A549 (cell line): Measurements from ENCODE around the gene PROCA1. TPM values are rescaled to one million over a fixed set of nuclear protein-coding genes. Genes with fewer than 3 reads are reported as not detected.

Experiments used
- ATAC-seq, 2 experiments: fragments of 200-7000 bp in 1 of 2; fragments of >200 bp in 1 of 2; cut with Nextera tagmentation in 1 of 2; cut with Tn5 transposase in 1 of 2; 3 replicates each; pipeline versions ENCODE4 v1.8.0 to v1.9.1; 2018 to 2020; ENCODE audit warnings: mild to moderate bottlenecking in 1 of 2, moderate library complexity in 1 of 2
- CTCF ChIA-PET: fragments of 300-600 bp; sonication (Branson Sonifier 250); formaldehyde crosslinking; extraction: SDS; loops from one replicate; lab custom pipeline; 2021; ENCODE audit warnings: antibody characterized with exemption, inconsistent platforms; lab: Yijun Ruan, JAX
- POLR2A ChIA-PET: fragments of 350-600 bp; formaldehyde crosslinking; extraction: SDS; loops from one replicate; lab custom pipeline; 2021; ENCODE audit warnings: antibody characterized with exemption, inconsistent platforms; lab: Yijun Ruan, JAX
- DNase-seq, 2 experiments: peaks; one replicate each; pipeline versions ENCODE4 v3.0.0 to v3.0.0-alpha.2; 2011 to 2016; ENCODE audit warnings: low read depth in 1 of 2, low spot score in 1 of 2
- FAIRE-seq: peaks from 2 replicates; lab custom pipeline; 2011; peaks lifted over from hg19 to GRCh38; lab: Jason Lieb, UNC
- H3K27ac ChIP-seq, 2 experiments: fragments of >200 bp; sonication (Bioruptor Twin); formaldehyde crosslinking; 3 replicates each; pipeline ENCODE4 v1.5.1; 2016 to 2017
- H3K4me1 ChIP-seq: fragments of >200 bp; sonication (Bioruptor Twin); formaldehyde crosslinking; 3 replicates; pipeline ENCODE4 v1.6.1; 2016
- H3K4me2 ChIP-seq: fragments of >200 bp; sonication (Bioruptor Twin); formaldehyde crosslinking; 3 replicates; pipeline ENCODE4 v1.6.1; 2016
- H3K4me3 ChIP-seq: fragments of >200 bp; sonication (Bioruptor Twin); formaldehyde crosslinking; 3 replicates; pipeline ENCODE4 v1.5.1; 2016
- H3K9me3 ChIP-seq: fragments of >200 bp; sonication (Bioruptor Twin); formaldehyde crosslinking; 3 replicates; pipeline ENCODE4 v1.6.1; 2016
- ATOH8 ChIP-seq: fragments of 250-450 bp; sonication (Bioruptor Pico); IDR thresholded peaks from 2 replicates; pipeline ENCODE4 v1.5.0; 2020; ENCODE audit warnings: low read depth, mild to moderate bottlenecking, moderate library complexity
- BHLHE40 ChIP-seq: IDR thresholded peaks from 2 replicates; pipeline ENCODE4 v1.6.1; 2012; ENCODE audit warnings: low read depth, low read length, inconsistent platforms
- CBX2 ChIP-seq: fragments of 200-600 bp; sonication (generic); IDR thresholded peaks from 2 replicates; pipeline ENCODE4 v1.6.1; 2016; ENCODE audit warnings: low read depth, mild to moderate bottlenecking, borderline replicate concordance
- CEBPB ChIP-seq, 2 experiments: fragments of >200 bp in 1 of 2; sonication (Bioruptor Twin) in 1 of 2; formaldehyde crosslinking in 1 of 2; IDR thresholded peaks; 2 replicates each; pipeline ENCODE4 v1.6.1; 2012 to 2016
- CHD2 ChIP-seq: fragments of 150-350 bp; IDR thresholded peaks from 2 replicates; pipeline ENCODE4 v1.6.1; 2014; ENCODE audit warnings: low read length; ENCODE audit not compliant: partially characterized antibody
- CTCF ChIP-seq: fragments of >200 bp; sonication (Bioruptor Twin); formaldehyde crosslinking; IDR thresholded peaks from 3 replicates; pipeline ENCODE4 v1.5.1; 2016
- ELK1 ChIP-seq: fragments of 150-350 bp; IDR thresholded peaks from 2 replicates; pipeline ENCODE4 v1.6.1; 2014; ENCODE audit warnings: low read depth, mild to moderate bottlenecking, low read length
- EP300 ChIP-seq, 2 experiments: fragments of >200 bp; sonication (Bioruptor Twin); formaldehyde crosslinking; IDR thresholded peaks; 2 replicates in 1 of 2; 3 replicates in 1 of 2; pipeline ENCODE4 v1.6.1; 2016 to 2017
- ESRRA ChIP-seq: fragments of 150-350 bp; IDR thresholded peaks from 2 replicates; pipeline ENCODE4 v1.6.1; 2014; ENCODE audit warnings: mild to moderate bottlenecking, low read length, borderline replicate concordance
- FOSB ChIP-seq: fragments of 250-450 bp; sonication (Bioruptor Pico); IDR thresholded peaks from 2 replicates; pipeline ENCODE4 v1.5.0; 2020; ENCODE audit warnings: mild to moderate bottlenecking, moderate library complexity
- FOXS1 ChIP-seq: fragments of 250-450 bp; sonication (Bioruptor Pico); IDR thresholded peaks from 2 replicates; pipeline ENCODE4 v1.5.0; 2020; ENCODE audit warnings: mild to moderate bottlenecking, moderate library complexity
- GATA3 ChIP-seq: IDR thresholded peaks from 2 replicates; pipeline ENCODE4 v1.6.1; 2012; ENCODE audit warnings: borderline replicate concordance
- HDAC2 ChIP-seq: fragments of 200-600 bp; sonication (generic); IDR thresholded peaks from 2 replicates; pipeline ENCODE4 v1.6.1; 2016
- HOXA7 ChIP-seq: fragments of 250-450 bp; sonication (Bioruptor Pico); IDR thresholded peaks from 2 replicates; pipeline ENCODE4 v1.5.0; 2020; ENCODE audit warnings: mild to moderate bottlenecking, moderate library complexity
- HOXB5 ChIP-seq: fragments of 250-450 bp; sonication (Bioruptor Pico); IDR thresholded peaks from 2 replicates; pipeline ENCODE4 v1.5.0; 2020; ENCODE audit warnings: mild to moderate bottlenecking, moderate library complexity
- JUN ChIP-seq, 2 experiments: fragments of >200 bp; sonication (Bioruptor Twin); formaldehyde crosslinking; IDR thresholded peaks; 2 replicates in 1 of 2; 3 replicates in 1 of 2; pipeline ENCODE4 v1.6.1; 2016 to 2017
- KDM5A ChIP-seq: fragments of 200-600 bp; sonication (generic); IDR thresholded peaks from 2 replicates; pipeline ENCODE4 v1.6.1; 2016; ENCODE audit warnings: antibody characterized with exemption, mild to moderate bottlenecking
- MAFK ChIP-seq: fragments of 450-650 bp; IDR thresholded peaks from 2 replicates; pipeline ENCODE4 v1.6.1; 2014; ENCODE audit not compliant: partially characterized antibody
- MAZ ChIP-seq: fragments of 150-350 bp; IDR thresholded peaks from 2 replicates; pipeline ENCODE4 v1.6.1; 2014; ENCODE audit warnings: antibody characterized with exemption, low read depth, low read length, borderline replicate concordance
- MYC ChIP-seq: IDR thresholded peaks from 2 replicates; pipeline ENCODE4 v1.6.1; 2012; ENCODE audit warnings: mild to moderate bottlenecking, inconsistent platforms, low read length, improper control_type of control experiment, borderline replicate concordance
- NFE2L2 ChIP-seq: fragments of 150-350 bp; conservative IDR thresholded peaks from 2 replicates; pipeline ENCODE4 v1.6.1; 2014; ENCODE audit warnings: low read length
- NPAS2 ChIP-seq: fragments of 250-450 bp; sonication (Bioruptor Pico); IDR thresholded peaks from 2 replicates; pipeline ENCODE4 v1.8.0; 2022; ENCODE audit warnings: mild to moderate bottlenecking, moderate library complexity, borderline replicate concordance
- NR3C1 ChIP-seq: fragments of >200 bp; sonication (Bioruptor Twin); formaldehyde crosslinking; IDR thresholded peaks from 3 replicates; pipeline ENCODE4 v1.6.1; 2017
- POLR2AphosphoS2 ChIP-seq: conservative IDR thresholded peaks from 2 replicates; pipeline ENCODE4 v1.6.1; 2012; ENCODE audit warnings: low read length, improper control_type of control experiment, inconsistent platforms
- RAD21 ChIP-seq, 2 experiments: fragments of >200 bp in 1 of 2; sonication (Bioruptor Twin) in 1 of 2; formaldehyde crosslinking in 1 of 2; IDR thresholded peaks in 1 of 2; conservative IDR thresholded peaks in 1 of 2; 2 replicates in 1 of 2; 3 replicates in 1 of 2; pipeline ENCODE4 v1.6.1; 2012 to 2018; ENCODE audit warnings: inconsistent platforms in 1 of 2
- RARB ChIP-seq: fragments of 250-450 bp; sonication (Bioruptor Pico); IDR thresholded peaks from 2 replicates; pipeline ENCODE4 v1.8.0; 2021; ENCODE audit warnings: mild to moderate bottlenecking, moderate library complexity
- RFX5 ChIP-seq: fragments of 450-650 bp; IDR thresholded peaks from 2 replicates; pipeline ENCODE4 v1.7.1; 2014; ENCODE audit warnings: antibody characterized with exemption, mild to moderate bottlenecking, moderate library complexity
- RNF2 ChIP-seq: fragments of 200-600 bp; sonication (generic); IDR thresholded peaks from 2 replicates; pipeline ENCODE4 v1.6.1; 2016; ENCODE audit warnings: low read depth, mild to moderate bottlenecking, antibody characterized with exemption, moderate library complexity, borderline replicate concordance
- SMC3 ChIP-seq: fragments of >200 bp; sonication (Bioruptor Twin); formaldehyde crosslinking; IDR thresholded peaks from 3 replicates; pipeline ENCODE4 v1.6.1; 2018; ENCODE audit warnings: inconsistent platforms
- TFCP2L1 ChIP-seq: fragments of 250-450 bp; sonication (Bioruptor Pico); IDR thresholded peaks from 2 replicates; pipeline ENCODE4 v1.5.0; 2021; ENCODE audit warnings: mild to moderate bottlenecking
- ZC3H11A ChIP-seq: fragments of 450-650 bp; IDR thresholded peaks from 2 replicates; pipeline ENCODE4 v1.6.1; 2014; ENCODE audit warnings: antibody characterized with exemption, mild to moderate bottlenecking
- ZFP36 ChIP-seq: fragments of 450-650 bp; IDR thresholded peaks from 2 replicates; pipeline ENCODE4 v1.6.1; 2014; ENCODE audit warnings: borderline replicate concordance; ENCODE audit not compliant: partially characterized antibody
- ZNF302 ChIP-seq: fragments of 250-450 bp; sonication (Bioruptor Pico); IDR thresholded peaks from 2 replicates; pipeline ENCODE4 v1.9.0; 2021; ENCODE audit warnings: inconsistent platforms, mild to moderate bottlenecking, moderate library complexity
- WGBS: methylation state at CpG from one replicate; pipeline ENCODE4 v1.1.6; 2017; ENCODE audit errors: missing lambda C conversion rate; 5-methylcytosine and 5-hydroxymethylcytosine counted together
- polyA plus RNA-seq, 4 experiments: library from polyadenylated mRNA; depleted of rRNA in 3 of 4; stranded (reverse); fragments of >200 nt; fragmentation: RNase III in 1 of 4; extraction: RNeasy Plus Mini Kit Qiagen cat#74134 plus additional on column Dnase treatment in 1 of 4; gene quantifications; 2 replicates in 3 of 4; 3 replicates in 1 of 4; pipeline ENCODE4 v1.2.3, GENCODE V29; 2011 to 2017
- TF ChIP-seq, protein P1 (sequence below): IDR thresholded peaks from 2 replicates; pipeline ENCODE4 v1.6.1; 2012; ENCODE audit warnings: low read depth, borderline replicate concordance
- TF ChIP-seq, protein P2 (sequence below): IDR thresholded peaks from 2 replicates; pipeline ENCODE4 v1.6.1; 2012

The PROCA1 gene
- polyA plus RNA-seq, 2 of the 4 experiments (the other 2 are of a cell fraction): 4.0 to 4.9 TPM

DNA sequence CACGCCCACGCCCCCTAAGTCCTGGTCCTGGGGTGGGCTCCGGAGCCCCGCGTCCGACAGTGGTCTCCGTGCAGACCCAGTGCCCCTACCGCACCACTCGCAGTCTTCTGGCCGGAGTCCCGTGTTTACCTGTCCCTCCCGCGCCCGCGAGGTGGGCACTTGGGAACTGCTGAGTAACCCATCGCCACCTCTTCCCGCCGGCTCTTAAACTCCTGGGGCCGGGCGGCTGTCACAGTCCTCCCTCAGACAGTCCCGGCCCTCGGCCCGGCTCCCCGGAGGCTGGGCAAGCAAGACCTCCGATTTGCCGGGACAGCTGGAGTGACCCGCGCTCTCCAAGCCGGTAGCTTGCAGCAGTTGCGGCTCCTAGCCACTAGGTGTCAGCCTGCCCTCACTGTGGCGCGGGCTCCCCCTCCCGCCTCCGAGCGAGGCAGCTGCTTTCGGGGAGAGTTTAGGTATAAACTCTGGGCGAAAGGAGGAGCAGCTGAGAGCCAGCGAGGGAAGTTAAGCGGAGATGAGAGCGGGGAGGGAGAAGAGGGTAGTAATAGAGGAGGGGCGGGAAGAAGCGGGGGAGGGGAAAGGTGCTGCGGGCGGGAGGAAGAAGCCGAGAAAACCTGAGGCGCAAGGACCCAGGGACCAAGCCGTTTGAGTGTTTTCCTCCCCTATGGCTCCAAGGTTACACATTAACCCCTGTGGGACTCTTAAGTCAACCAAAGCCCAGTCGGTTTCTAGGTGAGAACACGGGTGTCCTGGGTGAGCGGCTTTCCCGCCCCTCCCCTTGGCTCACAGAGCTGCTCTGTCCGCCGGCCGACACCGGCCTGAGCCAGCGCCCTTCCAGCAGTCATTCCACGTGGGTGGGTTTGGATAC, 15.2 kb upstream of the PROCA1 start:
- H3K4me1 ChIP-seq: peaks cover 42% of the 10 kb centered on the region
- peak; percentile 94 to 98 for DNase-seq
- POLR2A ChIA-PET: interaction anchor here (0.6 to 5.3 kb wide), 24 partner anchors 7 to 390 kb away, joined by 3 to 369 read pairs (median 5); partner anchors contain the start of genes BLTP2, FLOT2, PHF12 and PROCA1
- peak overlapping the region; percentile 94 to 98 for H3K27ac ChIP-seq
- H3K9me3 ChIP-seq: no peaks in the 10 kb centered on the region
- CTCF ChIA-PET: interaction anchor here (0.5 to 17.5 kb wide), 84 partner anchors 8 to 810 kb away, joined by 3 to 977 read pairs (median 5); partner anchors contain the start of genes BLTP2, DHRS13, FAM222B and FLOT2
- WGBS: under 1% methylated on average over 45 of the region's 57 CpGs
- ATAC-seq: peak; percentile 44 to 56
- H3K4me3 ChIP-seq: peak overlapping the region; percentile 63
- FAIRE-seq: no peak
- peak overlapping the region; percentile 92 for H3K4me2 ChIP-seq
- TF ChIP-seq RFX5 (no peak), FOSB (peak; percentile 69), RNF2 (peak; percentile 79; the same call in 1 of the 2 replicates), ZNF302 (no peak), CEBPB (IDR thresholded peaks at IDR 0.05) (no peak), HOXA7 (peak; percentile 53; the same call in 1 of the 2 replicates), MAZ (peak; percentile 88), EP300 (IDR thresholded peaks at IDR 0.05) (no peak), MYC (peak; percentile 31), POLR2AphosphoS2 (no peak), HDAC2 (peak; percentile 72; the same call in 1 of the 2 replicates), TFCP2L1 (CRISPR knock-in tag) (peak; percentile 33), NPAS2 (CRISPR knock-in tag) (no peak), ZFP36 (no peak), NFE2L2 (0 out of 2 replicates have a peak, but pooled peaks have one; percentile 29), NR3C1 (no peak), FOXS1 (CRISPR knock-in tag) (0 out of 2 replicates have a peak, but pooled peaks have one; percentile 21), ELK1 (no peak), ESRRA (no peak), HOXB5 (CRISPR knock-in tag) (no peak), SMC3 (peak; percentile 95), GATA3 (peak; percentile 28; the same call in 1 of the 2 replicates), JUN (IDR thresholded peaks at IDR 0.05) (no peak), MAFK (peak; percentile 5), RARB (CRISPR knock-in tag) (0 out of 2 replicates have a peak, but pooled peaks have one; percentile 60), ATOH8 (CRISPR knock-in tag) (0 out of 2 replicates have a peak, but pooled peaks have one; percentile 19), RAD21 (conservative IDR thresholded peaks at IDR 0.05 in 1 of 2, IDR thresholded peaks at IDR 0.05 in 1 of 2) (peak; percentile 100), BHLHE40 (no peak), ZC3H11A (no peak), CTCF (peak; percentile 100), KDM5A (peak; percentile 90), CHD2 (no peak), CBX2 (no peak)
- TF ChIP-seq, protein P1, sequence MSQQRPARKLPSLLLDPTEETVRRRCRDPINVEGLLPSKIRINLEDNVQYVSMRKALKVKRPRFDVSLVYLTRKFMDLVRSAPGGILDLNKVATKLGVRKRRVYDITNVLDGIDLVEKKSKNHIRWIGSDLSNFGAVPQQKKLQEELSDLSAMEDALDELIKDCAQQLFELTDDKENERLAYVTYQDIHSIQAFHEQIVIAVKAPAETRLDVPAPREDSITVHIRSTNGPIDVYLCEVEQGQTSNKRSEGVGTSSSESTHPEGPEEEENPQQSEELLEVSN: peak; percentile 69; the same call in 1 of the 2 replicates
- TF ChIP-seq, protein P2, sequence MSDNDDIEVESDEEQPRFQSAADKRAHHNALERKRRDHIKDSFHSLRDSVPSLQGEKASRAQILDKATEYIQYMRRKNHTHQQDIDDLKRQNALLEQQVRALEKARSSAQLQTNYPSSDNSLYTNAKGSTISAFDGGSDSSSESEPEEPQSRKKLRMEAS: no peak; the same call in 1 of the 2 replicates
